HG03520 (cell line): ENCODE measurements around the gene GJC1.

Experiments used
- ATAC-seq: cut with Tn5 transposase; IDR thresholded peaks from one replicate; pipeline ENCODE4 v1.9.1; 2021; ENCODE audit warnings: mild to moderate bottlenecking, moderate library complexity; ENCODE audit not compliant: unreplicated experiment

The GJC1 gene

DNA sequence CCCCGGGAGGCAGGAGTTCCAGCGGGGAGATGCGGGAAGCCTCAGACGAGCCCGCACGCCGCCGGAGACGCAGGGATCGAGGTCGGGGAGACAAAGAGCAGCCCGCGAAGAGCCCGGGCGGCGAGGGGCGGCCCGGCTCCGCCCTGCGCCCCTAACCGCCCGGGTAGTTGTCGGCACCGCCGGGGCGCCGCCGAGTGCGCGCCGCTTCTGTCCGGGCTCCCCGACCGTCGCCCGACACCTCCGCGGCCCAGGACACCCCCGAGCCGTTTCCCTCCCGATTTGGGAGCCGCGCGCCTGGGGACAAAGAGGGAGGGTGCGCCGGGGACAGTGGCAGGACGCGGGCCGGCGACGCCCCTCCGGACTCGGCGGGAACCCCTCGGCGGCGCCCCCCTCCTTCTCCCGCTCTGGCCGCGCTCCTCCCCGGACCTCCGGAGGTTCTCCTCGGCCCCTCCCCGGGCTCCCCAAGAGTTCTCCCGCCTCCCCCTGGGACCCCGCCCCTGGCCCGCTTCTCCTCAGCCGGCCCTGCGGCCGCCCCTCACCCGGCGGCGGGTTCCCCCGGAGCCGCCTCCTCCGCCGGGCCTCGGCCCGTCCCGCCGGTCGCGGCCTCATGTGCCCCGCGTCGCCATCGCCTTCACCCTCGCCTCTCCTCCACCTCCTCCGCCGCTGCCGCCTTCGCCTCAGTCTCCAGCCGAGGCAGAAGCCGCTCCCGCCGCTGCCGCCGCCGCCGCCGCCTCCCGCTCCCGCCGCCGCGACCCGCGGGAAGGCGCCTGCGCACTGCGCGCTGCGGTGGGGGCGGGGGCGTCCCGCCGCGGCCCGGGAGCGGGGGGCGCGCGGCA is at the start of gene GJC1:
Gene GJC1 (minus strand): TSS at position 765 of the 836 bp plus-strand sequence. CDS start 24,470 bp downstream, outside the sequence.
- ATAC-seq: no peak

DNA sequence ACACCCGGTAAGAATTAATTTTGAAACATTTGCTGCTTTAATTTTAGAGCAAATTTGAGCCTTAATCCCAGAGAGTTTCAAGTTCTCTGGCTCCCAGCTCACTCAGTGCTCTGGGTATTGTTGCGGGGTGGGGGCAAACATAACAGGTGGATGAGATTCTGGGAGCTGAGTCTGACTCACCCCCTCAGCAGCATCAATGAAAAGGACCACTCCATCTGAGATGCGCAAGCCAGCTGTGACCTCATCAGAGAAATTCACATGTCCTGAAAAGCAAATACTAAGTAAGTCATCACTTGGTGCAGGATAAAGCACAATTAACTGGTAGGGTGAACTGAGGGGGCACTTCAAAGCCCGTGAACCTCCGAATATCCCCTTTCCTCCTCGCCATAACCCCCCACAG is 49.3 kb upstream of the GJC1 start:
- no peak for ATAC-seq

DNA sequence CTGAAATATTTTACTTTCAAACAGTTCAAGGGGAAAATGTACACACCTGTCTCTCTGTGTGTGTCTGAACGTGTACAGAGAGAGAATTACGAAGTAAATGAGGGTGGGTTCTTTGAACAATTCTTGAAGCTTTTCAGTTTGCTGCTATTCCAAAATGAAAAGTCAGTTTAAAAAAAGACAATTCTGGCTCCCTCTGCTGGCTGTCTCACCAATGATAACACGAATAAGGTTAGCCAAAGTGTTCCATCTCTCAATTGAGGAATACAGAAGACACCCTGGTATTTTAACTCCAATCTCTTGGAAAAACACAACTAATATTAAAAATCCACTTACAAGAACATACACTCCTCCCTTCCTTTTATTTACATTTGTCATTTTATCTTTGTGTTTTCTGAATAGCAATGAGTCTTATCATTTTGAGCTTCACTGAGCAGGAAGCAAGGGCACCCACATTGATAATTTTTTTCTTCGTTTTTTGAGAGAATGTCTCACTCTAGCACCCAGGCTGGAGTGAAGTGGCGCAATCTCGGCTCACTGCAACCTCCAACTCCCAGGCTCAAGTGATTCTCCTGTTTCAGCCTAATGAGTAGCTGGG is 48.6 kb upstream of the GJC1 start:
- no peak for ATAC-seq

DNA sequence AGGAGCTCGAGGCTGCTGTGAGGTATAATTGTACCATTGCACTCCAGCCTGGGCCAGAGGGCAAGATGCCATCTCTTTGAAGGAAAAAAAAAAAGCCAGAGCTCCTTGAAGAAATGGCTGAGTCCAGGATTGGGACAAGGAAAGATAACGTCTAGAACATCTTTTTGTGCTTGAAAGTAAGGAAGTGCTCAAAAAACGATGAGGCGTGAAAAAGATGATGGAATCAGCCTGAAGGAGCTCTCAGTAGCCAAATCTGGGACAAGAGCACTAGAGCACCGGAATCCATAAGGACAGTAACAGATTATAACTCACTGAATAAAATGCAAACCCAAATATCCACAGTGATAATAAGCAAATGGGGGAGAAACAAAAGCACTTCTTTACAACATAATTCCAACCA is 47.0 kb upstream of the GJC1 start:
- ATAC-seq: no peak

DNA sequence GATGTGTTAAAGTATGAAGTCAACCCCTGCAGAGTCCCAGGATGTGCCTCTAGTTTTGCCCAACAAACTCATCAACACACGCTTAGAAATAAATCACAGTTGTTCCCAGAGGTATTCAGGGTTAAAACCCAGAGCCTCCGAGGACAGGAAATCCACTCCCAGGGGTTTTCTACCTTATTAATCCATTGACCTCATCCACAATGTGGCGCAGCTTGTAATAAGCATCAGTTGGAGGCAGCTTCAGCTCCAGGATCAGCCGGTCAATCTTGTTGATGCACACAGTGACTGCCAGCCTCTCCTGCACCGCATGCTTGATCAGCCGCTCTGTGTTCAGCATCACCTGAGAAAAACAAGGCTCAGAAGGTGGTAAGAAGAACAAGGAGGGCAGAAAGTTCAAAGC is 45.7 kb upstream of the GJC1 start:
- ATAC-seq: no peak

DNA sequence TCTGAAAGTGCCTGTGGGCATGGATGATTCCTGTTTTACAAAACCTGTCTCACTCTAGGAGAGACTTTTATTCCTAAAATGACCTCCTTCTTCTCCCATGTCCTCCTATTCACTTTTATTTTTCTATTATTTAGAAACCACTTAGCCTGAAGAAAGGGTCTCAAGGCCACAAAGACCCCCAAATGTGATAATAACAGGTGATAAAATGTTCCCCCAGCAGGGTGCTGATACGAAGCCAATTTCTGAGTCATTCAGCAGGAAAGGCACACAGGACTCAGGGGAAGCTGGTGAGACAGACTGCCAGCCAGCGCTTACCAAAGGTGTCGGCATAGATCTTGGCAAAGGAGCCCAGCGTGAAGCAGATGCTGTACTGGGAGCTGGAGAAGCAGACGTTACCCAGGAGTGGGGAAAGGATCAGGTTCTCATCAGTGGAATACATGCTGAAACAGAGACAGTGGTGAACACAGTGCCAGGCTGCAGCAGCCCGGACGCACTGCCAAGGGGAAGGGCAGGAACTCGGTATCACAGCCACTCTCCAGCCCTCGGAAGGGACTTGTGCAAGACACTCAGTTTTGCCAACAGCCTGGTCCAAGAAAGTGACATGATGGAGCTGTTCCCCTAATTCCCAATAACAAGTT is 42.2 kb upstream of the GJC1 start:
- ATAC-seq: no peak

DNA sequence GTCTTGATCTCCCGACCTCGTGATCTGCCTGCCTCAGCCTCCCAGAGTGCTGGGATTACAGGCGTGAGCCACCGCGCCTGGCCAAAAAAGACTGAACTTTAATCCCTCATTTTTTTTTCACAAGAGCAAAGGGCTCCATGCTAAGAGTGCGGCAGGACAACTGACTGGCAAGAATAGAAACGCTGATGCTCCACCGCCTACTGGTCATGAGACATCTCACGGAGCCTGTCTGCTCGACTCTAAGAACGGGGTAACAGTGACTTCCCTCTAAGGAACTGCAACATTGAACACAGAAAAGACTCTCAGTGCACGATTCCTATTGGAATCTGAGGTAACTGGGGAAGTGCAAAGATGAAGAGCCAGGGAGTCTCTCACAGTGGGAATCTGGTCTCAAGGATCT is 41.5 kb upstream of the GJC1 start:
- no peak for ATAC-seq

DNA sequence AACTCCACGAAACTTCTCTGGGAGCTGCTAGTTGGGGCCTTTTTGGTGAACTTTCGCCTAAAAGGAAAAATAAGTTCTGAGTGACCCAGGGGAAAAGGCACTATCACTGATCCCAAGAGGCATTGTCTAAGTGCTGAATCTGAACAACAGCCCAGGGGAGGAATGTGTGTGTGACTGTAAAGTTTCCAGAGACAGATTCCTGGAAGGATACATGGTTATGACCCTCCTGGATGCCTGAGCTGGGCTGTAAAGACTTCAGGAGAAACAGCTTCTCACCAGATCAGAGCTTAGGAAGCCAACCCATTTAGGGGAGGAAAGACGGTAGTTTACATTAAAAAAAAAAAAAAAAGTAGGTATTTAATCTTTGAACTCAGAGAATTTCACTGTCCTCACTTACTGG is 37.8 kb upstream of the GJC1 start:
- ATAC-seq: no peak

DNA sequence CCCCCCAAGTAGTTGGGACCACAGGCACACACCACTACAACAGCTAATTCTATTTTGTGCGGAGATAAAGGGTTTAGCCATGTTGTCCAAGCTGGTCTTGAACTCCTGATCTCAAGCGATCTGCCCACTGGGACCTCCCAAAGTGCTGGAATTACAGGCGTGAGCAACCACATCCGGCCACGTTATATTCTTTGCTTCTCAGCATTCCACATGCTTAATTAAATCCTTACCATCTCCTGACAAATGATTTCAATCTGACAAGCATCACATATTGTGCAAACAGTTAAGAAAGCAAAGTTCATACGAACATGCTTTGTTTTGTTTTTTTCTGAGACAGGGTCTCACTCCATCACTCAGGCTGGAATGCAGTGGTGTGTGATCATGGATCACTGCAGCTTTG is 35.8 kb upstream of the GJC1 start:
- ATAC-seq: no peak

DNA sequence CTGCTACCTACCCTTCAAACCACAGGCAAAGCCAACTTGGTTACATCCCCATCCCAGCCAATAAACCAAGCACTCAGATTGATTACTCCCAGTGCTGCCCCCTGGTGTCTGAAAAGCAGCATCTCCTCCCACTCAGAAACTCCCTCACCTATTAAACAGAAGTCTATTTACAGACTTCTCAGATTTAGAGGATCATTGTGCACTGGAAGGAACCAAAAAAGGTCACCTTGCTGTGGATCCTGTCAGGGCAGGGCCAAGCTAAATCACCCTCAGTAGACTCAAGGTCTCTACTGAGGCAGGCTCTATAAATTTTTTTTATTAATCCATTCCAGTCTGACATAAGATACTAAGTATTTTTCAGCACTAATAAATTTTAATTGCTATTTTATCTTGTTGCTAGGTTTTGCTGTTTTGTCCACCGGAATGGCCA is 35.2 kb upstream of the GJC1 start:
- ATAC-seq: no peak

DNA sequence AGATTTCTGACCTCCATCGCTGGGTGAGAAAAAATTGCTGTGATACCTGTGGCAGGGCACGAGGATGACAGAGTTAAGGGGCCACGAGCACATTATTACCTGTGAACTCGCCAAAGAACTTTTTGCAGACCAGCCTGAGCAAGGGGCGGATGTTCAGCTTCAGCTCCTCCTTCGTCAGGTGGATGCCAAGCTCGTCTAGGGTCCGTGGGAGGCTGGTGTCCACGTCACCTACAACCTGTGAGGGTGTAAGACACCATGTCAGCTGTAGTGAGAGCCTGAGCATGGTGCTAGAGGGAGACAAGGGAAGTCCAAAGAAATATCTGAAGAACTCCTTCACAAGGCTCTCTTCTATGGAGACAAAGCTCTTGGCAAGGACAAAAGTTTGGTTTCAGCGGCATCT is 34.7 kb upstream of the GJC1 start:
- no peak for ATAC-seq

DNA sequence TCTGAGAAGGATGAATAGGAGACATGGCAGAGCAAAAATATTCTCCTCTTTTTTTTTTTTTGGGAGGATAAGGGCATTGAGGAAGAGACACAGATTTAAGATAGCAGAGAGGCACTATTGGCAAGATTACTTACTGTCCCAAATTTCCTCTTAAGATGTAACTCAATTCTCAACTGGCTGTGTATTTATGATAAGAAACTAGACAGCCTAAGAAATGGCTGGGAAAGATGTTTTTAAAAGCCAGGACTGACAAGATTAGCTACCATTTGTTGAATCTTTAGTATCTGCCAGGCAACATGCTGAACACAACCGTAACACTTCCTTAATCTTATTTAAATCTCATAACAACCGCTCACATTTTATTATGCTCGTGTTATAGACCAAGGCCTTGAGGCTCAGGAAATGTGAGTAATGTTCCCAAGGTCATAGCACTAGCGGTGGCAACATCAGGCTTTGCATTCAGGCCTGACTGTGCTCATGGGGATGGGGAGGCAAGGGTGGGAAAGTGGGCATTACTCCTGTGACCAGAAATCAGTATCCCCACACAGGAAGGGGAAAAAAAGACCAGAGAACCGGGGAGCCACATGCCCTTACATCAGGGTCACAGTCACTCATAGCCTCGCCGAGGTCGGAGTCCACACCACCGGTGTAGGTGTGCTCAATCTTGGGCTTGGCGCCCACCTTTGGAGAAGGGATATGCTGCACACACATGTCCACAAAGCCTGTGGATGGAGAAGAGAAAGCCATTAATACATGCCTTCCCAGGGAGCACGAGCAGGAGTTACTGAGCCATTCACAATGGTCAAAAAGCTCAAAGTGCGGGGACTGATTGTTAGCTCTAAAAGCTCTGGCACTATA is 33.2 kb upstream of the GJC1 start:
- ATAC-seq: no peak

DNA sequence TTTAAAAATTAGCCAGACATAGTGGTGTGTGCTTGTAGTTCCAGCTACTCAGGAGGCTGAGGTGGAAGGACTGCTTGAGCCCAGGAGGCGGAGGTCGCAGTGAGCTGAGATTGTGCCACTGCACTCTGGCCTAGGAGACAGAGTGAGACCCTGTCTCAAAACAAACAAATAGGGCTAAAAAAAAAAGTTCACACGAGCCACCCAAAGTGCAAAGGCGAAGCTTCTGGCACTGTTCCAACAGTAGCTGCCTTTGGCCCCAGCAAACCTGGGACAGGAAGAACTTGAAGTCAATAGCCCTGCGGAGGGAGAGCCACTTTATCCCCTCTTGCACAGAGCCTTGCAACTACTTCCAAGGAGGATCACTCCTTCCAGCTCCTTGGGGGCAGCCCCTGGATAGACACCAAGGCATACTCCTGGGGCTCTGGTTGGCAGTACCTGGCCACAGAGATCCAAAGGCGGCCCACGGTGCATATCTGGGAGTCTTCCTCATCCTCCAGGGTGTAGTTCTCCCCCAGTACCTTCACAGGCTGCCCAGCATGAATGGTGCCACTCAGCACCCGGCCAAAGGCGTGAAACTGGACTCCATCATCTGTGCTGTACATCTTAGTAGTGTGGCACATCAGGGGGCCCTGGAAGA is 32.3 kb upstream of the GJC1 start:
- no peak for ATAC-seq

DNA sequence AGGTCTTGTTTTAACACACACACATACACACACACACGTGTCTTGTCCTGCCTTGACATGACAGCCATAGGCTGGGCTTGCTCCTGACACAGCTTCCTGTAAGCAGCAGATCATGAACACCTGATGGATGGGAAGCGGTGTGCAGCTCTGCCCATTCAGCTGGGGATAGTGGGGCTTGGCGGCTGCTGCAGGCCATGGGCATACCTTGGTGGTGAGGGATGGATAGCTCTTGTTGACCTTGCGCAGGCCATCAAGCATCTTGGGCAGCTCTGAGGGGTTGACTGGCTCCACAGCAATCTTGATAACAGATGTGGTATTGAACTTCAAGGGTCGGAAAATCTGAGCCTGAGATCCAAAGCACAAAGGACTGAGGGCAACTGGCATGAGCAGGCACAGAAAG is 29.6 kb upstream of the GJC1 start:
- ATAC-seq: no peak

DNA sequence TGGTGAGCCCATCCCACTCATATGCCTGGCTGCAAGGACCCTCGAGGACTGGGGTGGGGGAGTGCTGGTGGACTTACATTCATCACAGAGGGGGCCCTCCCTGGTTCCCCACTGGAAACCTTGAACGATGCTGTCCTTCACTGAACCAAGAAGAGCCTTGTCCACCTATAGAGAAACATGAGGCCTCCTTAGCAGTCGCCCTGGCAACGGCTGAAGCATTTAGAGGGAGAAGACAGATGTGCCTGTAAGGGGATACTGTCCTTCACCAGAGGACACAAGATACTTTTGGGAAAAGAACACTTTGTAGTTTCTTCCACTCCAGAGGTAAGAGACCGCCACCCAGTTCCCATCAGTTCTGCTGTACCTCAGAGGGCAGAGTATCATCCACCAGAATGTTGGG is 24.1 kb upstream of the GJC1 start:
- ATAC-seq: no peak

DNA sequence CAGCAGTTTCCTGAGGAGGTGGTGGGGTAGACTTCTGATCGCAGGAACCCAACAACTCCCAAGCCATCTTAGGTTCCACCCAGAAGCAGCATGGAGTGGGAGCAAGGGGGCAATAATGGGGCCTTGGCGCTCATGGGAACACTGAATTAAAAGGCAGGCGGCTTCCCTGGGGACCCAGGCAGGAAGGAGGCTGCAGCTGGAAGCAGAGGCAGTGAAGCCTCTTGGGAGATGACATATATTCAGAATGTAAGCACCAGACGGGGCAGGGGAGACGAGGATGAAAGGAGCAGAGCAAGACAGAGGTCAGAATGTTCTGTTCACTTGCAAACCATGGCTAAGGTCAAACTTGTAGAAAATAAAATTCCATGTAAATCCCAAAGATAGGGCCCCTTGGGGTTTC is 20.5 kb upstream of the GJC1 start:
- ATAC-seq: no peak

DNA sequence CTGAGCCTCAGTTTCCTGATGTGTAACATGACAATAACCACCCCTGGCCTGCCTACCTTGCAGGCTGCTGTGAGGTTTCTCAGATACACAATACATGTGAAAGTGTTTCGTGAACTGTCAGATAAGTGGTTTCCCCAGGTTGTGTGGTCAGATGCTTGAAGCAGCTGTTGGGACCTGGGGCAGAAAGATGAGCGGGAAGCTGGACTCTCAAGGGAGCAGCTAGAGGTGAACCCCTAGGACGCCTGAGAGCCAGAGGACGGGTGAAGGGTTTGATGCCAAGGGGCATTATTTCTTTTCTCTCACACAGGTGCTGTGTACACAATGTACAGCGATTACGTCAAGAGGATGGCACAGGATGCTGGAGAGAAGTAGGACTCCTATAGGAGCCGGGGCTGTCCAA is 19.9 kb upstream of the GJC1 start:
- ATAC-seq: no peak

DNA sequence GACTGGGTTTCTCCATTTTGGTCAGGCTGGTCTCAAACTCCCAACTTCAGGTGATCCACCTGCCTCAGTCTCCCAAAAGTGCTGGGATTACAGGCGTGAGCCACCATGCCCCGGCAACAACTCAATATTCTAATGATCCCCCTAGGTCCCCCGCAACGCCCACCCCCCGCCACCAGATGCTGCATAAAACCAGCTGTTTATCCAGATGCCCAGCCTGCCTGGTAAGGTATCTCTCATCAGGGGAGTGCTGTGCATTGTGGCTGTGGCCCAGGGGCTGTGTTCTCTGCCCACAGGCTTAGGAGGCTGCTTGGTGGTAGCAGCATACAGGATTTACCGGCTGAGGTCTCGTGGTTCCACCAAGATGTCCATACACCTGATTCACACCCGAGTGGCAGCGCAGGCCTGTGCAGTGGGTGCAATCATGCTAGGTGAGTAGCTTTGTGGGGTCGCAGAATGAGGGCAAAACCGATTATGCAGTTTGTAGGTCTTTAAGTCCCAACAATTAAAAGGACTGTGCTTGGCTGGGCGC is 18.9 kb upstream of the GJC1 start:
- ATAC-seq: no peak

DNA sequence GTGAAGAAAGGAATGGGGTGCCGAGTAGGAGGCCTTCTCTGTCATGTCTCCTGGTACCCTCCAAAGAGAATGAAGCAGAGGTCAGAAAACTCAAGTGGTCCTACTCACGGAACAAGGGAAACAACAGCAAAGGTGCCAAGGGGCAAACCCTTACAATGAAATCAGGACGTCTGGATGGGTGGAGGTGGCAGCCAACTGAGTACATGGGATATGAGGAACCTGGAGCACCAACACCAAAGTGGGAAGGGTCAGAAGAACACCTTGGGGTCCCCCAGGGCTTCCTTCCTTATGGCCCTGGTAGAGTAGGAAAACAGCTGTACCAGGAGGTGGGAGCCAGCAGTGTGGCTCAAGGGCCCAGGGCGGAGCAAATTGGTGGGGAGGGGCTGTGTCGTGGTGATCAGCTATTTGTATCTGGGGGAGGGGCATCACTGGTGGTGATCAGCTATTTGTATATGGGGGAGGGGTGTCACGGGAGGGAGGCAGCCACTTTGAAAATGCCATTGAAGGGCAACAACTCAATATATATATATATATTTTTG is 18.2 kb upstream of the GJC1 start:
- no peak for ATAC-seq

DNA sequence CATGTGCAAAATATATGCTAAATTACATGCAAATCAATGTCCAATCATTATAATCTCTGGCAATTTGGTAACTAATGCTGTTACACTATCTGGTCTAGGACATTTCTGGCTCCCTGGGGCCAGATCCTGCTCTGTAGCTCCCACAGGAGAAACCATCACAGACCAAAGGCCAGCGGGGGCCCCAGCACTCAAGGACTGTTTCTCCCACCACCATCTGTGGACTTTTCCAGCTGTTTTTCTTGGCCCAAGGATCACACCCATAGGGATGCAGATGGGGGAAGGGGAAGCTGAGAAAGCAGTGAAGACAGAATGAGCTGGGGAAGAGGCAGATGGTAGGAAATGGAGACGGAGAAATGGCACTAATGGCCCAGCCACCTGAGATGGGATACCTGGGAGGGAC is 17.5 kb upstream of the GJC1 start, which contains the start of gene HIGD1B:
Gene HIGD1B (plus strand): TSS at position 298 of the 400 bp plus-strand sequence. CDS start 270 bp downstream, outside the sequence.
- no peak for ATAC-seq
